ENCODE results near the gene TBC1D2B.
"Not testable (repeated sequence)": the region's sequence is repeated elsewhere in the genome, so short reads cannot be mapped to it uniquely, and the experiment has no call there.

TBC1D2B gene

GRCh38 chr15:77980098-77980497 lies 97.4 kb downstream of the TBC1D2B start:
- H3K18ac ChIP-seq (ENCODE audit: low read depth in 1 of 2, low read length in 2 of 2), result no peak overlapping the region

GRCh38 chr15:77979157-77979556 lies 98.4 kb downstream of the TBC1D2B start:
- H3K36me3 ChIP-seq (ENCODE audit: control insufficient read depth in 1 of 2, insufficient read depth in 2 of 2, low read depth in 1 of 2, low read length in 2 of 2); H2BK15ac ChIP-seq (ENCODE audit: low read depth, poor library complexity, severe bottlenecking); H3K14ac ChIP-seq (ENCODE audit: low read length in 2 of 2); DNase-seq; H4K91ac ChIP-seq (ENCODE audit: low read length); H3K9me3 ChIP-seq (ENCODE audit: control insufficient read depth, low read length); H3K27ac ChIP-seq (ENCODE audit: low read length, poor library complexity, severe bottlenecking); H3K4me2 ChIP-seq (ENCODE audit: low read length, poor library complexity, severe bottlenecking); H3K4ac ChIP-seq (ENCODE audit: low read depth in 1 of 2, low read length in 2 of 2); H2AK5ac ChIP-seq (ENCODE audit: low read length, severe bottlenecking); H4K8ac ChIP-seq (ENCODE audit: low read length); H3K23ac ChIP-seq (ENCODE audit: low read length in 2 of 2); H3K79me1 ChIP-seq (replicated peaks; ENCODE audit: low read length, poor library complexity, severe bottlenecking); H3K18ac ChIP-seq (ENCODE audit: low read depth in 1 of 2, low read length in 2 of 2); H2BK120ac ChIP-seq (ENCODE audit: low read depth, low read length); H3K4me3 ChIP-seq (ENCODE audit: insufficient read depth in 1 of 2, low read depth in 1 of 2, low read length in 2 of 2); H2AFZ ChIP-seq (ENCODE audit: low read depth, low read length); H3K9ac ChIP-seq (ENCODE audit: low read length); H2BK5ac ChIP-seq (ENCODE audit: low read depth, low read length, poor library complexity, severe bottlenecking); H2BK12ac ChIP-seq (ENCODE audit: low read length in 2 of 2): not testable (repeated sequence)
- H3K27me3 ChIP-seq (ENCODE audit: control insufficient read depth in 1 of 2, insufficient read depth in 1 of 2, low read length in 2 of 2), result peaks cover 0 to 12% of the 10 kb centered on the region in 2 experiments
- peaks cover 21% of the 10 kb centered on the region for H3K4me1 ChIP-seq (ENCODE audit: control insufficient read depth, insufficient read depth, low read depth, low read length)
- 75% methylated on average over 4 of the region's 8 CpGs for WGBS

More at GRCh38 chr15:77980098-77980497, 97.4 kb downstream of the TBC1D2B start:
- Histone ChIP-seq H2BK12ac (ENCODE audit: low read length in 2 of 2) (no peak overlapping the region), H2BK15ac (ENCODE audit: low read depth, poor library complexity, severe bottlenecking) (no peak overlapping the region), H3K27ac (ENCODE audit: low read length, poor library complexity, severe bottlenecking) (no peak overlapping the region), H2AFZ (ENCODE audit: low read depth, low read length) (no peak overlapping the region), H3K9ac (ENCODE audit: low read length) (no peak overlapping the region), H3K4me1 (ENCODE audit: control insufficient read depth, insufficient read depth, low read depth, low read length) (peaks cover 16% of the 10 kb centered on the region), H3K27me3 (ENCODE audit: control insufficient read depth in 1 of 2, insufficient read depth in 1 of 2, low read length in 2 of 2) (peaks cover 0 to 15% of the 10 kb centered on the region in 2 experiments), H3K14ac (ENCODE audit: low read length in 2 of 2) (no peak overlapping the region), H3K23ac (ENCODE audit: low read length in 2 of 2) (no peak overlapping the region), H3K4me3 (ENCODE audit: insufficient read depth in 1 of 2, low read depth in 1 of 2, low read length in 2 of 2) (no peak overlapping the region), H3K4me2 (ENCODE audit: low read length, poor library complexity, severe bottlenecking) (no peak overlapping the region), H4K91ac (ENCODE audit: low read length) (no peak overlapping the region), H3K79me1 (replicated peaks; ENCODE audit: low read length, poor library complexity, severe bottlenecking) (no peaks in the 10 kb centered on the region), H3K36me3 (ENCODE audit: control insufficient read depth in 1 of 2, insufficient read depth in 2 of 2, low read depth in 1 of 2, low read length in 2 of 2) (no peaks in the 10 kb centered on the region), H2BK5ac (ENCODE audit: low read depth, low read length, poor library complexity, severe bottlenecking) (no peak overlapping the region), H2AK5ac (ENCODE audit: low read length, severe bottlenecking) (no peak overlapping the region), H2BK120ac (ENCODE audit: low read depth, low read length) (no peak overlapping the region), H3K4ac (ENCODE audit: low read depth in 1 of 2, low read length in 2 of 2) (no peak overlapping the region), H4K8ac (ENCODE audit: low read length) (no peak overlapping the region), H3K9me3 (ENCODE audit: control insufficient read depth, low read length) (no peaks in the 10 kb centered on the region)
- no peak for DNase-seq
- 90% methylated on average over 5 of the region's 8 CpGs for WGBS

GRCh38 chr15:77978759-77979145 lies 98.8 kb downstream of the TBC1D2B start:
- peaks cover 23% of the 10 kb centered on the region for H3K4me1 ChIP-seq (ENCODE audit: control insufficient read depth, insufficient read depth, low read depth, low read length)

GRCh38 chr15:77977903-77978758 lies 99.4 kb downstream of the TBC1D2B start:
- H3K9me3 ChIP-seq (ENCODE audit: control insufficient read depth, low read length); H3K36me3 ChIP-seq (ENCODE audit: control insufficient read depth in 1 of 2, insufficient read depth in 2 of 2, low read depth in 1 of 2, low read length in 2 of 2); H2BK5ac ChIP-seq (ENCODE audit: low read depth, low read length, poor library complexity, severe bottlenecking); H2BK120ac ChIP-seq (ENCODE audit: low read depth, low read length); H2AFZ ChIP-seq (ENCODE audit: low read depth, low read length); H3K79me1 ChIP-seq (replicated peaks; ENCODE audit: low read length, poor library complexity, severe bottlenecking); H4K91ac ChIP-seq (ENCODE audit: low read length); H3K4me3 ChIP-seq (ENCODE audit: insufficient read depth in 1 of 2, low read depth in 1 of 2, low read length in 2 of 2); DNase-seq; H2BK12ac ChIP-seq (ENCODE audit: low read length in 2 of 2); H4K8ac ChIP-seq (ENCODE audit: low read length); H3K4ac ChIP-seq (ENCODE audit: low read depth in 1 of 2, low read length in 2 of 2); H3K4me2 ChIP-seq (ENCODE audit: low read length, poor library complexity, severe bottlenecking); H3K18ac ChIP-seq (ENCODE audit: low read depth in 1 of 2, low read length in 2 of 2); H2AK5ac ChIP-seq (ENCODE audit: low read length, severe bottlenecking); H3K27ac ChIP-seq (ENCODE audit: low read length, poor library complexity, severe bottlenecking); H3K9ac ChIP-seq (ENCODE audit: low read length); H3K23ac ChIP-seq (ENCODE audit: low read length in 2 of 2); H3K14ac ChIP-seq (ENCODE audit: low read length in 2 of 2); H3K27me3 ChIP-seq (ENCODE audit: control insufficient read depth in 1 of 2, insufficient read depth in 1 of 2, low read length in 2 of 2): not testable (repeated sequence)
- peak overlapping the region; percentile 82 for H2BK15ac ChIP-seq (ENCODE audit: low read depth, poor library complexity, severe bottlenecking)
- 91% methylated on average over 17 of the region's 19 CpGs for whole genome bisulfite sequencing
- H3K4me1 ChIP-seq (ENCODE audit: control insufficient read depth, insufficient read depth, low read depth, low read length), result peaks cover 20% of the 10 kb centered on the region

More at GRCh38 chr15:77978759-77979145, 98.8 kb downstream of the TBC1D2B start:
- H3K4me2 ChIP-seq (ENCODE audit: low read length, poor library complexity, severe bottlenecking); H2BK15ac ChIP-seq (ENCODE audit: low read depth, poor library complexity, severe bottlenecking); H3K79me1 ChIP-seq (replicated peaks; ENCODE audit: low read length, poor library complexity, severe bottlenecking); H2BK5ac ChIP-seq (ENCODE audit: low read depth, low read length, poor library complexity, severe bottlenecking); H2BK12ac ChIP-seq (ENCODE audit: low read length in 2 of 2); H4K91ac ChIP-seq (ENCODE audit: low read length); H3K27ac ChIP-seq (ENCODE audit: low read length, poor library complexity, severe bottlenecking); H2AFZ ChIP-seq (ENCODE audit: low read depth, low read length); H3K27me3 ChIP-seq (ENCODE audit: control insufficient read depth in 1 of 2, insufficient read depth in 1 of 2, low read length in 2 of 2); H3K9ac ChIP-seq (ENCODE audit: low read length); H2AK5ac ChIP-seq (ENCODE audit: low read length, severe bottlenecking); H3K9me3 ChIP-seq (ENCODE audit: control insufficient read depth, low read length); H2BK120ac ChIP-seq (ENCODE audit: low read depth, low read length); H3K36me3 ChIP-seq (ENCODE audit: control insufficient read depth in 1 of 2, insufficient read depth in 2 of 2, low read depth in 1 of 2, low read length in 2 of 2); H3K4ac ChIP-seq (ENCODE audit: low read depth in 1 of 2, low read length in 2 of 2); H4K8ac ChIP-seq (ENCODE audit: low read length); H3K4me3 ChIP-seq (ENCODE audit: insufficient read depth in 1 of 2, low read depth in 1 of 2, low read length in 2 of 2); H3K14ac ChIP-seq (ENCODE audit: low read length in 2 of 2); H3K23ac ChIP-seq (ENCODE audit: low read length in 2 of 2); DNase-seq; H3K18ac ChIP-seq (ENCODE audit: low read depth in 1 of 2, low read length in 2 of 2): not testable (repeated sequence)
- 86% methylated on average over 6 of the region's 13 CpGs for WGBS

Measured in mesenchymal stem cell (in vitro differentiated cells and primary cell).